GM18505 (cell line): Measurements from ENCODE around the gene RLN3.
"Not testable (repeated sequence)": the region's sequence is repeated elsewhere in the genome, so short reads cannot be mapped to it uniquely, and the experiment has no call there.

Experiments
- ATAC-seq: cut with Tn5 transposase; IDR thresholded peaks from one replicate; pipeline ENCODE4 v1.9.1; 2021; ENCODE audit not compliant: unreplicated experiment
- POLR2A ChIP-seq: IDR thresholded peaks from 4 replicates; pipeline ENCODE4 v1.6.1; 2011; ENCODE audit warnings: borderline replicate concordance; ENCODE audit not compliant: insufficient read depth, insufficient read length; ENCODE audit errors: extremely low read depth

The RLN3 gene

DNA sequence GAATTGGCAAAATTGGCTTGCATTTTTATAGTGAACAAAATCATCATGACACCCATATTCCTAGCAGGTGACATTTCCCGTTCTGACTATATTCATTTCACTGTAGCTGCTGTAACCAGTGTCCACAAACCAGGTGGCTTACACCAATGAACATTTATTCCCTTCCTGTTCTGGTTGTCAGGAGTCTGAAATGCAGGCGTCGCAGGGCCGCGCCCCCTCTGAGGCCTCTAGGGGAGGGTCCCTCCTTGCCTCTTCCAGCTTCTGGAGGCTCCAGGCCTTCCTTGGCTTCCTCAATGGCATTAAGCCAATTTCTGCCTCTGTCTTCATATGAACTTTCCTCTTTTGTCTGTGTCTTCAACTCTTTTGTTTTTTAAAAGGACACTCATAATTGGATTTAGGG, 6.5 kb upstream of the RLN3 start:
- ATAC-seq, result no peak
- TF ChIP-seq POLR2A, result no peak

DNA sequence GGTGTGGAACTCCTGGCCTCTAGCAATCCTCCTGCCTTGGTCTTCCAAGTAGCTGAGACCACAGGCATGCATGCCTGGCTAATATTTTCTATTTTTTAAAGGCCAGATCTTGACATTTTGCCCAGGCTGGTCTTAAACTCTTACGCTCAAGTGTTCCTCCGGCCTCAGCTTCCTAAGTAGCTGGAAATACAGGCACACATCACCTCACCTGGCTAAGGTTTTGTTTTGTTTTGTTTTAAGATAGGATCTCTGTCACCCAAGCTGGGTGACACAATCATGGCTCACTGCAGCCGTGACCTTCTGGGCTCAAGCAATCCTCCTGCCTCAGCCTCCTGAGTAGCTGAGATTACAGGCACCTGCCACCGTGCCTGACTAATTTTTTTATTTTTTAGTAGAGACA, 5.5 kb upstream of the RLN3 start:
- ATAC-seq, result no peak
- TF ChIP-seq POLR2A, result no peak

DNA sequence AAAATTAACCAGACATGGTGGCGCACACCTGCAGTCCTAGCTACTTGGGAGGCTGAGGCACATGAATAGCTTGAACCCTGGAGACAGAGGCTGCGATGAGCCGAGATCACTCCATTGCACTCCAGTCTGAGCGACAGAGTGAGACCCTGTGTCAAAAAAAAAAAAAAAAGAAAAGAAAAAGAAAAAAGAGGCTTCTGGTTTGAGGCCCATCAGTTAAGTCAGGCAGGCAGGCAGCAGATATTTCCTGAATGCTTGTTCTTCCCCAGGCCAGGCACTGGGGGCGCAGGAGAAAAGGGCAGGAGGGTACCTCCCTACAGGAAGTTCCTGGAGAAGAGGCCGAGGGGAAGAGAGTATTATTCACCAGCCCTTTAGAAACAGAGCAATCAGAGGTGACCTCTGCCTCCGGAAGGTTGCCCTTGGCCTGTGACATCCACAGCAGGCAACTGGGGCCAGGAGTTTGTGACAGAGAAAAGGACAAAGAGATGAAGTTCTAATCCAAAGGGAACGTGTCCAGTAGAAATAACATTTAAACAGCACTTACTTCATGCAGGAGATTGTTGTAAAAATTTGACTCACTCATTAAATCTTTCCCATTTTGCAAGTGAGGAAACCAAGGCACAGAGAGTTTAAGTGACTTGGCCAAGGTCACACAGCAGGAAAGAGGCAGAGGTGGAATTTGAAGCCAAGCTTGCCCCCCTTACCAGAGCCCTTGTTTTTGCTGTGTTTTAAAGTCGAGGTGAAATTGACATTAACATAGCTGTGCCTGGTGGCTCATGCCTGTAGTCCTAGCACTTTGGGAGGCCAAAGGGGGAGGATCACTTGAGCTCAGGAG, 4.3 kb upstream of the RLN3 start:
- ATAC-seq, result no peak
- TF ChIP-seq POLR2A, result no peak

DNA sequence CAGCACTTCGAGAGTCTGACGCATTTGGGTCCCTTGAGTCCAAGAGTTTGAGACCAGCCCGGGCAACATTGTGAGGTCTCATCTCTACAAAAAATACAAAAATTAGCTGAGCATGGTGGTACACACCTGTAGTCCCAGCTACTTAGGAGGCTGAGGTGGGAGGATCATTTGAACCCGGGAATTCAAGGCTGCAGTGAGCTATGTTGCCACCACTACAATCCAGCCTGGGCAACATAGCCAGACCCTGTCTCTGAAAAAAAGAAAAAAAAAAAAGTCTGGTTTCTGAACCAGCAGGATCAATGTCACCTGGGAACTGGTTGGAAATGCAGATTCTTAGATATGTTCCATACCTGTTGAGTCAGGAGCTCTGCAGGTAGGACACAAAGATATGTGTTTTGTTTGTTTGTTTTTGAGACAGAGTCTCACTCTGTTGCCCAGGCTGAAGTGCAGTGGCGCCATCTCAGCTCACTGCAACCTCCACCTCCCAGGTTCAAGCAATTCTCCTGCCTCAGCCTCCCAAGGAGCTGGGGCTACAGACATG, 1.2 kb upstream of the RLN3 start:
- ATAC-seq, result not testable (repeated sequence)

DNA sequence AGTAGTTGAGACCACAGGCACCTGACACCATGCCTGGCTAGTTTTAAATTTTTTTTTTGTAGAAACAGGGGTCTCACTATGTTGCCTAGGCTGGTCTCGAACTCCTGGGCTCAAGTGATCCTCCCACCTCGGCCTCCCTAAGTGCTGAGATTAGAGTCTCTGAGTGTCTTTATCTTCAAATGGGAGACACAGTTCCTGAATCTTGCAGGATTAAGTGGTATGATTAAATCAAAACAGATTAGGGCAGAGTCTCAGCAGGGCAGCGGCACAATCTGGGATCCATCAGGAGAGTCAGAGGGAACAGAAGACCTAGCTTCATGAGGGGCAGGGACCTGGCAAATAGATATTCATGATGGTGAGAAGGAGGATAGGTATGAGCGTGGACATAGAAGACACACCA, 953 bp downstream of the RLN3 start:
- TF ChIP-seq POLR2A, result no peak
- no peak for ATAC-seq

DNA sequence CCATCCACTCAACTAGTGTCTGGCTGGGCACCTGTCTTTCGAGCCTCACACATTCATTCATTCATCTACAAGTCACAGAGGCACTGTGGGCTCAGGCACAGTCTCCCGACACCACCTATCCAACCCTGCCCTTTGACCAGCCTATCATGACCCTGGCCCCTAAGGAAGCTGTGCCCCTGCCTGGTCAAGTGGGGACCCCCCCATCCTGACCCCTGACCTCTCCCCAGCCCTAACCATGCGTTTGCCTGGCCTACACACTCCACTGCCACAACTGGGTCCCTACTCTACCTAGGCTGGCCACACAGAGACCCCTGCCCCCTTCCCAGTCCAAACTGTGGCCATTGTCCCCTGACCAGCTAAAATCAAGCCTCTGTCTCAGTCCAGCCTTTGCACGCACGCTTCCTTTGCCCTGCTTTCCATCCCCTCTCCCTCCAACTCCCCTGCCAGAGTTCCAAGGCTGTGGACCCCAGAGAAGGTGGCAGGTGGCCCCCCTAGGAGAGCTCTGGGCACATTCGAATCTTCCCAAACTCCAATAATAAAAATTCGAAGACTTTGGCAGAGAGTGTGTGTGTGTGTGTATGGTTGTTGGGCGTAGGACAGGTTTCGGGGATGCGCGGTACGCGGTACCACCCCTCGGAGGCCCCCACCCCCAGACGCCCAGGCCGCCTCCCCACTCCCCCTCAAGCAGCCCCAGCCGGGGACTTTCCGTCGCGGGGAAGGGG, 3.2 kb downstream of the RLN3 start:
- no peak for ATAC-seq

DNA sequence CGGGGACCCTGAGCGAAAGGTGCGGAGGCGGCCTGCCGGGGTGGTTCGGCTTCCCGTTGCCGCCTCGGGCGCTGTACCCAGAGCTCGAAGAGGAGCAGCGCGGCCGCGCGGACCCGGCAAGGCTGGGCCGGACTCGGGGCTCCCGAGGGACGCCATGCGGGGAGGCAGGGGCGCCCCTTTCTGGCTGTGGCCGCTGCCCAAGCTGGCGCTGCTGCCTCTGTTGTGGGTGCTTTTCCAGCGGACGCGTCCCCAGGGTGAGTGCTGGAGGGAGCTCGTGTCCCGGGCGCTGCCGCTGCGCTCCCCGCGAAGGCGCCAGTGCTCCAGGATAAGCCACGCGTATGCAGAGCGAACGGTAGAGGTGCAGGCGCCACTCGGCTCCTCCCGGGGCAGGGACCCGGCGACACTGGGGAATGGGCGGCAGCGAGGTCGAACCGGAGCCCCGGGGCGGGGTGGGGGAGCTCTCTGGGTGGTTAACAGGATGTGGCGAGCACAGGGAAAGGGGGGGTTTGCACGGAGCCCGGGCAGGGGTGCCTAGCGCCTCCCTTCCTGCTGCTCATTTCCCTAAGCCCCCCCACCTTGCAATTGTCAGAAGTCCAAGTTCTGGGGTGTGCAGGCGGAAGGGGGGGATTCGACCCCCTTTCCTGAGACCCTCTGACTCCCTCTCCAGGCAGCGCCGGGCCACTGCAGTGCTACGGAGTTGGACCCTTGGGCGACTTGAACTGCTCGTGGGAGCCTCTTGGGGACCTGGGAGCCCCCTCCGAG, 4.0 kb downstream of the RLN3 start, which contains the start of gene IL27RA:
TSS of gene IL27RA (plus strand) at position 44 of the 762 bp plus-strand sequence. CDS start at position 155, 111 bp downstream.
- TF ChIP-seq POLR2A, result peak; percentile 75
- ATAC-seq, result peak; percentile 54

More for the DNA sequence above, 3.2 kb downstream of the RLN3 start:
- TF ChIP-seq POLR2A, result no peak

DNA sequence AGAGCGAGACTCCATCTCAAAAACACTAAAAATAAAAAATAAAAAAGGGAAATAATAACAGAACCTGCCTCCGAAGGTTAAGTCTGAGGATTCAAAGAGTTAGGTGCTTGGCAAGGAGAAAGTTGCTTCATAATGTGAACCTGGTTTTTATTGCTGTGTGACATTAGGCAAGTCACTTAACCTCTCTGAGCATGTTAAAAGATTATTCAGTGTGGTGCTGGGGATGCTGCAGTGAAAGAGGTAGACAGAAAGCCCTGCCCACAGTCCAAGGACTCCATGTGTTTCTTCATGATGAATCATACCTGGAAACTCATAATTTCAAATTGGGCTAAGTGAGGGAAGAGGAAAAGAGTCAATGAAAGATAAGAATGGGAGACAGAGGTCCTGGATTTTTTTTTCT, 6.0 kb downstream of the RLN3 start:
- no peak for TF ChIP-seq POLR2A
- ATAC-seq, result no peak

DNA sequence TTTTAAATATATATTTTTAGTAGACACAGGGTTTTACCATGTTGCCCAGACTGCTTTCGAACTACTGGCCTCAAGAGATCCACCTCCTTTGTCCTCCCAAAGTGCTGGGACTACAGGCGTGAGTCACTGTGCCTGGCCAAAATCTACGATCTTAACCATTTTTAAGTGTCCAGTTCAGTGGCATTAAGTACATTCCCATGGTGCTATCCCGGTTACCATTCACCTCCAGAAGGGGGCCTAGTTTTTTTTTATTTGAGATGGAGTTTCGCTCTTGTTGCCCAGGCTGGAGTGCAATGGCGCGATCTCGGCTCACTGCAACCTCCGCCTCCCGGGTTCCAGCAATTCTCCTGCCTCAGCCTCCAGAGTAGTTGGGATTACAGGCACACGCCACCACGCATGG, 7.2 kb downstream of the RLN3 start:
- not testable (repeated sequence) for ATAC-seq

DNA sequence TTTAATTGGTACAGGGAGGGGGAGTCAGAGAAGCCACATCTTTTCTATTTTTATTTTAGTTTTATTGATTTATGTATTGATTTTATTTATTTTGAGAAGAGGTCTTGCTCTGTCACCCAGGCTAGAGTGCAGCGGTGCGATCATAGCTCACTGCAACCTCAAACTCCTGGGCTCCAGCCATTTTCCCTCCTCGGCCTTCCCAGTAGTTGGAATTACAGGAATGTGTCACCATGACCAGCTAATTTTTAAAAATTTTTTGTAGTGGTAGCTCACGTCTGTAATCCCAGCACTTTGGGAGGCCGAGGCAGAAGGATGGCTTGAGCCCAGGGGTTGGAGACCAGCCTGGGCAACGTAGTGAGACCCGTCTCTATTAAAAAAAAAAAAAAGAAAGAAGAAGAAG, 7.8 kb downstream of the RLN3 start:
- no peak for ATAC-seq
- TF ChIP-seq POLR2A, result no peak

DNA sequence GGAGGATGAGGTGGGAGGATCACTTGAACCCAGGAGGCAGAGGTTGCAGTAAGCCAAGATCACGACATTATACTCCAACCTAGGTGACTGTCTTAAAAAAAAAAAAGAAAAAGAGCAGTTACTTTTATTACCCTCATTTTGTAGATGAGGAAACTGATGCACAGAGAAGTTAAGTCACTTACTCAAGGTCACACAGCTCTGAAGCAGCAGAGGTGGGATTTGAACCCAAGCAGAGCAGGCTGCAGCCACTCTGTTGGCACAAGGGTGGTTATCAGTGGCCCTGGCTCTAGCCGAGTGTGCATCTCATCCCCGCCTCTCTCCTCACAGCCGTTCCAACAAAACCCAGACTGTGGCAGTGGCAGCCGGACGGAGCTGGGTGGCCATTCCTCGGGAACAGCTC, 11.2 kb downstream of the RLN3 start:
- no peak for ATAC-seq
- no peak for TF ChIP-seq POLR2A

DNA sequence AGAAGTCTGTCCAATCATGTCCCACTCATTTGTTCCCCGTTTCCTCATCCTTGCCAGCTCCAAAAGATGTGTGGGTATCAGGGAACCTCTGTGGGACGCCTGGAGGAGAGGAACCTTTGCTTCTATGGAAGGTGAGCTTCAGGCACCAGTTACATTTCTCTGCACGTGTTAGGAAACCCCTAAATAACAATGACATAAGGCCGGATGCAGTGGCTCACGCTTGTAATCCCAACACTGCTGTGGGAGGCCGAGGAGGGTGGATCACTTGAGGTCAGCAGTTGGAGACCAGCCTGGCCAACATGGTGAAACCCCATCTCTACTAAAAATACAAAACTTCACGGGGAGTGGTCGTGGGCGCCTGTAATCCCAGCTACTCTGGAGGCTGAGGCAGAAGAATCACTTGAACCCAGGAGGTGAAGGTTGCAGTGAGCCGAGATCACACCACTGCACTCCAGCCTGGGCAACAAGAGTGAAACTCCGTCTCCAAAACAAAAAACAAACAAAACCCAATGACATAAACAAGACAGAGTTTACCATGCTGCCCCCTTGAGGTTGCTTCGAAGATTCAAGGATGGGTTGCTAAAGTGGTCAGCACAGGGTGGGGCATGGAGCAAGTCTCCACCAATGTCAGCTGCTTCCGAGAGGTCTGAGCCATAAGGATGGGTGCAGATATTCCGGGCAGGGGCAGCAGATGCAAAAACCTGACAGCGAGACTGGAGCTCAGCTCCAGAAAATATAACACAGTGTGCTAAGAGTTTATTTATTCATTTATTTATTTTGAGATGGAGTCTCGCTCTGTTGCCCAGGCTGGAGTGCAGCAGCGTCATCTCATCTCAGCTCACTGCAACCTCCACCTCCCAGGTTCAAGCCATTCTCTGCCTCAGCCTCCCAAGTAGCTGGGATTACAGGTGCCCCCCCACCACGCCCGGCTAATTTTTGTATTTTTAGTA, 15.0 kb downstream of the RLN3 start:
- ATAC-seq, result not testable (repeated sequence)

DNA sequence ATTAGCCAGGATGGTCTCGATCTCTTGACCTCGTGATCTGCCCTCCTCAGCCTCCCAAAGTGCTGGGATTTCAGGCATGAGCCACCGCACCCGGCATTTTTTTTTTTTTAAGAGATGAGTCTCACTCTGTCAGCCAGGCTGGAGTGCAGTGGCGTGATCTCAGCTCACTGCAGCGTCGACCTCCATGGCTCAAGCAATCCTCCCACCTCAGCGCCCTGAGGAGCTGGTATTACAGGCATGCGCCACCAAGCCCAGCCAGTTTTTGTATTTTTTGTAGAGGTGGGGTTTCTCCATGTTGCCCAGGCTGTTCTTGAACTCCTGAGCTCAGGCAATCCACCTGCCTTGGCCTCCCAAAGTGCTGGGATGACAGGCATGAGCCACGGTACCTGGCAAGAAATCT, 19.9 kb downstream of the RLN3 start:
- not testable (repeated sequence) for ATAC-seq
